CD4-positive, alpha-beta T cell (primary cell): ENCODE results near the gene ATP11A. TPM values are rescaled to one million over a fixed set of nuclear protein-coding genes. Genes with fewer than 3 reads are reported as not detected.

Source experiments
- ATAC-seq: fragments of 200-7000 bp; cut with Tn5 transposase; one replicate; pipeline ENCODE4 v1.10.0; 2022; ENCODE audit warnings: mild to moderate bottlenecking; ENCODE audit not compliant: poor library complexity
- CTCF ChIA-PET: fragments of 350-600 bp; sonication (Branson Sonifier 250); formaldehyde crosslinking; loops from one replicate; lab custom pipeline; 2021; ENCODE audit warnings: antibody characterized with exemption, inconsistent platforms; lab: Charles Lee
- POLR2A ChIA-PET: fragments of 350-600 bp; sonication (Branson Sonifier 250); formaldehyde crosslinking; loops from one replicate; lab custom pipeline; 2021; ENCODE audit warnings: antibody characterized with exemption, inconsistent platforms; lab: Charles Lee
- DNase-seq, 14 experiments: peaks; one replicate each; pipeline ENCODE4 v3.0.0-alpha.2; 2013 to 2020; ENCODE audit warnings: mixed read lengths in 2 of 14
- H3K27ac ChIP-seq, 2 donors: one replicate each; pipeline versions ENCODE4 v1.5.1 to v1.7.0; 2013; ENCODE audit warnings: low read length in 2 of 2, low read depth in 1 of 2, mild to moderate bottlenecking in 1 of 2
- H3K27me3 ChIP-seq, 2 experiments: 1 replicate in 1 of 2; 2 replicates in 1 of 2; pipeline versions ENCODE4 v1.6.1 to v1.7.0; 2013; ENCODE audit warnings: low read length in 2 of 2, control low read depth in 1 of 2, mild to moderate bottlenecking in 1 of 2, moderate library complexity in 1 of 2; ENCODE audit not compliant: insufficient read depth in 2 of 2, control insufficient read depth in 1 of 2
- H3K36me3 ChIP-seq: one replicate; pipeline ENCODE4 v1.6.1; 2013; ENCODE audit warnings: low read length, control low read depth; ENCODE audit not compliant: insufficient read depth
- H3K4me1 ChIP-seq: one replicate; pipeline ENCODE4 v1.6.1; 2013; ENCODE audit warnings: low read length, control low read depth; ENCODE audit not compliant: insufficient read depth
- H3K4me3 ChIP-seq: one replicate; pipeline ENCODE4 v1.5.1; 2013; ENCODE audit warnings: mild to moderate bottlenecking, low read length, moderate library complexity
- H3K9me3 ChIP-seq, 2 experiments: 1 replicate in 1 of 2; 2 replicates in 1 of 2; pipeline versions ENCODE4 v1.6.1 to v1.7.0; 2013; ENCODE audit warnings: low read length in 2 of 2, mild to moderate bottlenecking in 2 of 2, control low read depth in 1 of 2, moderate library complexity in 1 of 2; ENCODE audit not compliant: control insufficient read depth in 1 of 2, insufficient read depth in 1 of 2
- H3K27ac Mint-ChIP-seq: one replicate; pipeline ENCODE4 v1.8.0; 2020; ENCODE audit warnings: mixed read lengths
- H3K27me3 Mint-ChIP-seq: one replicate; pipeline ENCODE4 v1.8.0; 2021; ENCODE audit warnings: mixed read lengths
- H3K36me3 Mint-ChIP-seq: one replicate; pipeline ENCODE4 v1.8.0; 2021; ENCODE audit warnings: low read depth, mixed read lengths
- H3K4me1 Mint-ChIP-seq: one replicate; pipeline ENCODE4 v1.8.0; 2021; ENCODE audit warnings: low read depth, mixed read lengths
- H3K4me3 Mint-ChIP-seq: one replicate; pipeline ENCODE4 v1.8.0; 2020; ENCODE audit warnings: mild to moderate bottlenecking, mixed read lengths
- H3K9me3 Mint-ChIP-seq: one replicate; pipeline ENCODE4 v1.8.0; 2020; ENCODE audit warnings: mixed read lengths
- intact Hi-C, 2 experiments: fragments of 100-400 bp; cut with DNase I in 1 of 2; cut with micrococcal nuclease in 1 of 2; formaldehyde crosslinking; loops; one replicate each; pipeline versions ENCODE4 v1.15.1 to v1.9.0; 2023 to 2025; cut with DNase I, micrococcal nuclease
- total RNA-seq, 174 experiments: library from RNA in 2 of 174; stranded (reverse) in 2 of 174; gene quantifications; one replicate each; pipeline ENCODE4 v1.2.3 and lab custom pipeline; 2021 to 2026
- TF ChIP-seq, protein P1 (sequence below): fragments of 200-600 bp; IDR thresholded peaks from one replicate; pipeline ENCODE4 v1.8.0; 2022; ENCODE audit warnings: antibody characterized with exemption, mild to moderate bottlenecking

The ATP11A gene
- total RNA-seq, 2 experiments from 2014 or later: 56.7 to 66.8 TPM

DNA sequence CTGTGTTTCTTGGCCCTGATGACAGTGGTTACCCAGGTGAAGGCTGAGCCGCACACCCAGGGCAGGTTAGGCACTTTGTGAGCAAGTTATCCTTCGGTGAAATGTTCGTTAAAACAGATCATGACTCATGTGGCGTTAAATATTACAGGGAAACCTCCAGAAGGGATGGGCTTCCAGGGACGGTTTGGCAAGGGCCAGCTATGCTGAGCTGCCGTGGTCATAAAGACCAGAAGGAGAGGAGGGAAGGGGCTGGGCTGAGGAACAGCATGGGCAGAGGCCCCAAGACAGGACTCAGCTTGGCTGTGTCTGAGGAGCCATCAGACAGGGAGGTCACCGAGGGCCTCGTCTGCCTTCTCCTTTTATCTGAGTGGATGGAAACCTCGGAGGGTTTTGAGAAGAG is 47.5 kb downstream of the ATP11A start:
- H3K27ac ChIP-seq: no peak overlapping the region
- no peak overlapping the region for H3K4me3 Mint-ChIP-seq
- H3K27me3 ChIP-seq: no peaks in the 10 kb centered on the region
- ATAC-seq (no peak), DNase-seq (no peak)
- intact Hi-C loops: no loop called here
- H3K9me3 Mint-ChIP-seq: no peaks in the 10 kb centered on the region
- H3K36me3 Mint-ChIP-seq: no peaks in the 10 kb centered on the region
- POLR2A ChIA-PET: no interaction called here
- H3K27ac Mint-ChIP-seq: no peak overlapping the region
- peaks cover 19% of the 10 kb centered on the region for H3K4me1 Mint-ChIP-seq
- H3K4me1 ChIP-seq: peaks cover 4% of the 10 kb centered on the region
- no peak overlapping the region for H3K4me3 ChIP-seq
- CTCF ChIA-PET: no interaction called here
- TF ChIP-seq, protein P1, sequence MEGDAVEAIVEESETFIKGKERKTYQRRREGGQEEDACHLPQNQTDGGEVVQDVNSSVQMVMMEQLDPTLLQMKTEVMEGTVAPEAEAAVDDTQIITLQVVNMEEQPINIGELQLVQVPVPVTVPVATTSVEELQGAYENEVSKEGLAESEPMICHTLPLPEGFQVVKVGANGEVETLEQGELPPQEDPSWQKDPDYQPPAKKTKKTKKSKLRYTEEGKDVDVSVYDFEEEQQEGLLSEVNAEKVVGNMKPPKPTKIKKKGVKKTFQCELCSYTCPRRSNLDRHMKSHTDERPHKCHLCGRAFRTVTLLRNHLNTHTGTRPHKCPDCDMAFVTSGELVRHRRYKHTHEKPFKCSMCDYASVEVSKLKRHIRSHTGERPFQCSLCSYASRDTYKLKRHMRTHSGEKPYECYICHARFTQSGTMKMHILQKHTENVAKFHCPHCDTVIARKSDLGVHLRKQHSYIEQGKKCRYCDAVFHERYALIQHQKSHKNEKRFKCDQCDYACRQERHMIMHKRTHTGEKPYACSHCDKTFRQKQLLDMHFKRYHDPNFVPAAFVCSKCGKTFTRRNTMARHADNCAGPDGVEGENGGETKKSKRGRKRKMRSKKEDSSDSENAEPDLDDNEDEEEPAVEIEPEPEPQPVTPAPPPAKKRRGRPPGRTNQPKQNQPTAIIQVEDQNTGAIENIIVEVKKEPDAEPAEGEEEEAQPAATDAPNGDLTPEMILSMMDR: no peak
- no peaks in the 10 kb centered on the region for H3K36me3 ChIP-seq
- H3K27me3 Mint-ChIP-seq: no peaks in the 10 kb centered on the region
- no peaks in the 10 kb centered on the region for H3K9me3 ChIP-seq

- H3K9me3 ChIP-seq: no peaks in the 10 kb centered on the region
- no peaks in the 10 kb centered on the region for H3K9me3 Mint-ChIP-seq
- CTCF ChIA-PET: interaction anchor here (0.5 kb wide), 1 partner anchor 45 kb away, joined by 3 read pairs; no protein-coding TSS in a partner anchor
- intact Hi-C loops: no loop called here
- peaks cover 32% of the 10 kb centered on the region for H3K4me1 Mint-ChIP-seq
- POLR2A ChIA-PET: no interaction called here
- no peak overlapping the region for H3K4me3 Mint-ChIP-seq
- H3K4me1 ChIP-seq: peaks cover 7% of the 10 kb centered on the region
- no peak overlapping the region for H3K4me3 ChIP-seq
- H3K36me3 Mint-ChIP-seq: no peaks in the 10 kb centered on the region
- DNase-seq (no peak), ATAC-seq (no peak)
- no peaks in the 10 kb centered on the region for H3K36me3 ChIP-seq
- H3K27me3 ChIP-seq: no peaks in the 10 kb centered on the region
- no peaks in the 10 kb centered on the region for H3K27me3 Mint-ChIP-seq
- no peak overlapping the region for H3K27ac ChIP-seq
- H3K27ac Mint-ChIP-seq: no peak overlapping the region
- TF ChIP-seq, protein P1: no peak
These were observed 48.8 kb downstream of the ATP11A start for GRCh38 chr13:112738606-112739005.

- no peaks in the 10 kb centered on the region for H3K36me3 ChIP-seq
- H3K27me3 ChIP-seq: no peaks in the 10 kb centered on the region
- no peaks in the 10 kb centered on the region for H3K27me3 Mint-ChIP-seq
- no peak overlapping the region for H3K4me3 Mint-ChIP-seq
- peaks cover 9% of the 10 kb centered on the region for H3K4me1 ChIP-seq
- ChIA-PET POLR2A (no interaction called here), CTCF (no interaction called here)
- DNase-seq (peak in 1 of 14 experiments; percentile 12), ATAC-seq (no peak)
- H3K27ac ChIP-seq: no peak overlapping the region
- peaks cover 43% of the 10 kb centered on the region for H3K4me1 Mint-ChIP-seq
- H3K27ac Mint-ChIP-seq: no peak overlapping the region
- no peaks in the 10 kb centered on the region for H3K9me3 ChIP-seq
- no peak overlapping the region for H3K4me3 ChIP-seq
- TF ChIP-seq, protein P1: no peak
- no peaks in the 10 kb centered on the region for H3K36me3 Mint-ChIP-seq
- no peaks in the 10 kb centered on the region for H3K9me3 Mint-ChIP-seq
- intact Hi-C loops: no loop called here
These were observed 50.8 kb downstream of the ATP11A start for GRCh38 chr13:112740502-112741131.
